Common myeloid progenitor, CD34-positive (primary cell): ENCODE results near the gene SLC35B4.

Source experiments
- CTCF ChIA-PET: fragments of 350-600 bp; sonication (Branson Sonifier 250); formaldehyde crosslinking; loops from one replicate; lab custom pipeline; 2021; ENCODE audit warnings: antibody characterized with exemption; lab: Charles Lee
- POLR2A ChIA-PET: fragments of 350-600 bp; sonication (Branson Sonifier 250); formaldehyde crosslinking; loops from one replicate; lab custom pipeline; 2021; ENCODE audit warnings: antibody characterized with exemption; lab: Charles Lee
- DNase-seq, 3 donors: peaks; one replicate each; pipeline versions ENCODE4 v3.0.0 to v3.0.0-alpha.2; 2013
- H3K27ac ChIP-seq, 2 experiments: 1 replicate in 1 of 2; 2 replicates in 1 of 2; pipeline ENCODE4 v1.7.0; 2013; ENCODE audit warnings: inconsistent platforms in 2 of 2, low read length in 2 of 2, mild to moderate bottlenecking in 2 of 2, low read depth in 1 of 2, moderate library complexity in 1 of 2; ENCODE audit not compliant: severe bottlenecking in 2 of 2, insufficient read depth in 1 of 2, poor library complexity in 1 of 2
- H3K27me3 ChIP-seq, 5 experiments: replicated peaks in 2 of 5; 1 replicate in 3 of 5; 2 replicates in 2 of 5; pipeline versions ENCODE4 v1.6.1 to v1.7.0; 2013; ENCODE audit warnings: low read length in 4 of 5, mild to moderate bottlenecking in 2 of 5, moderate library complexity in 2 of 5, inconsistent platforms in 1 of 5; ENCODE audit not compliant: insufficient read depth in 5 of 5, control insufficient read depth in 4 of 5
- H3K36me3 ChIP-seq, 4 experiments: 1 replicate in 2 of 4; 2 replicates in 2 of 4; pipeline versions ENCODE4 v1.6.1 to v1.7.0; 2013; ENCODE audit warnings: low read length in 3 of 4, control low read depth in 1 of 4, mild to moderate bottlenecking in 1 of 4; ENCODE audit not compliant: control insufficient read depth in 4 of 4, insufficient read depth in 4 of 4
- H3K4me1 ChIP-seq, 4 experiments: 1 replicate in 3 of 4; 2 replicates in 1 of 4; pipeline versions ENCODE4 v1.6.1 to v1.7.1; 2013; ENCODE audit warnings: low read length in 3 of 4, mild to moderate bottlenecking in 3 of 4, control low read depth in 1 of 4, inconsistent platforms in 1 of 4, moderate library complexity in 1 of 4; ENCODE audit not compliant: control insufficient read depth in 4 of 4, insufficient read depth in 4 of 4; ENCODE audit errors: control extremely low read depth in 1 of 4
- H3K4me3 ChIP-seq, 7 experiments: 1 replicate in 4 of 7; 2 replicates in 3 of 7; pipeline versions ENCODE4 v1.5.1 to v1.7.0; 2013; ENCODE audit warnings: mild to moderate bottlenecking in 7 of 7, low read length in 6 of 7, moderate library complexity in 6 of 7, inconsistent platforms in 2 of 7, low read depth in 2 of 7, control low read depth in 1 of 7; ENCODE audit not compliant: insufficient read depth in 4 of 7, control insufficient read depth in 1 of 7; ENCODE audit errors: extremely low read depth in 1 of 7
- H3K9me3 ChIP-seq, 5 experiments: 1 replicate in 4 of 5; 2 replicates in 1 of 5; pipeline versions ENCODE4 v1.6.1 to v1.7.1; 2013; ENCODE audit warnings: low read length in 4 of 5, mild to moderate bottlenecking in 2 of 5, inconsistent platforms in 1 of 5, low read depth in 1 of 5, moderate library complexity in 1 of 5; ENCODE audit not compliant: control insufficient read depth in 4 of 5, insufficient read depth in 2 of 5; ENCODE audit errors: control extremely low read depth in 1 of 5
- WGBS: methylation state at CpG from one replicate; pipeline ENCODE4 v1.1.5; 2013; ENCODE audit not compliant: insufficient coverage; 5-methylcytosine and 5-hydroxymethylcytosine counted together

Gene SLC35B4

DNA sequence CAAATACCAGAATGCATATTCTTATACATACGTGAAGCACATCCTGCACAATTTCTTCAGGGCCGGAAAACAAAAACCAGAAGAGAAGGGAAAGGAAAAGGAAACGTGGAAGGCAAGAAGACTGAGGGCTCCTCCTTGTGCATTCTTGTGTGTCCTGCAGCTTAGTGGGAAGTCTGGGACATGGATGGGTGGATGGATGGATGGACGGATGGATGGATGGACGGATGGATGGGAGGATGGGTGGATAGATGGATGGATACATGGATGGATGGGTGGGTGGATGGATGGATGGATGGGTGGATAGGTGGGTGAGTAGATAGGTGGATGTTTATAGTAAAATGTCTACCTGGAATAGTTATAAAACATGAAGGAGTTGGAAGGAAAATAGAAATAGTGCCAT lies 30.8 kb upstream of the SLC35B4 start:
- Histone ChIP-seq H3K4me1 (peaks cover 0 to 2% (median 0%) of the 10 kb centered on the region in 4 experiments), H3K27me3 (peaks cover 0 to 4% (median 0%) of the 10 kb centered on the region in 5 experiments), H3K9me3 (no peaks in the 10 kb centered on the region), H3K27ac (no peak overlapping the region), H3K4me3 (no peak overlapping the region), H3K36me3 (no peaks in the 10 kb centered on the region)
- WGBS, result 98% methylated on average over 4 of the region's 5 CpGs
- no peak for DNase-seq
- ChIA-PET CTCF (no interaction called here), POLR2A (no interaction called here)

DNA sequence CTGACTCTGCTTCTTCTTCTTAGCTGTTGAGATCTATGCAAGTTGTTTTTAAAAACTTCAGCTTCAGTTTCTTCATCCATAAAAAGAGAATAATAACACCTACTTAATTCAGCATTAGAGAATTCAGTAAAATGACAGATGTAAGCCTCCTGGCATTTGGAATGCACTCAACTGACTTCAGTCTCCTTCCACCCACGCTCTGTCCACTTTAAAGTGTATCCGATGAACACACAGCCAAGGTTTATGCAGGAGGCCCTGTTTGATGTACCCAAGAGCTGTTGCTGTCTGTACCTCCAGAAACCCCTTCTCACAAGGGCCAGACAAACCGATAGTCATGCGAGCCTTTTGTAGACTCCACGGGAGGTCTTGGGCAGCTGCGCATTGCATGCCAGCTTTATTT lies 27.1 kb upstream of the SLC35B4 start:
- no peak for DNase-seq
- H3K27ac ChIP-seq, result no peak overlapping the region
- POLR2A ChIA-PET, result no interaction called here
- 86% methylated on average over 1 of the region's 6 CpGs for WGBS
- H3K4me3 ChIP-seq, result no peak overlapping the region
- no peaks in the 10 kb centered on the region for H3K36me3 ChIP-seq
- H3K9me3 ChIP-seq, result no peaks in the 10 kb centered on the region
- CTCF ChIA-PET, result no interaction called here
- H3K27me3 ChIP-seq, result peaks cover 0 to 4% (median 0%) of the 10 kb centered on the region in 5 experiments
- no peaks in the 10 kb centered on the region for H3K4me1 ChIP-seq

- no peak overlapping the region for H3K27ac ChIP-seq
- no peak overlapping the region for H3K4me3 ChIP-seq
- no peaks in the 10 kb centered on the region for H3K9me3 ChIP-seq
- peaks cover 0 to 4% (median 0%) of the 10 kb centered on the region in 5 experiments for H3K27me3 ChIP-seq
- H3K4me1 ChIP-seq, result no peaks in the 10 kb centered on the region
- ChIA-PET CTCF (no interaction called here), POLR2A (no interaction called here)
- H3K36me3 ChIP-seq, result no peaks in the 10 kb centered on the region
- DNase-seq, result no peak
Observed at GRCh38 chr7:134343136-134343535, 26.4 kb upstream of the SLC35B4 start.

- H3K9me3 ChIP-seq, result no peaks in the 10 kb centered on the region
- WGBS, result no CpG with 5 or more reads among the region's 4 CpGs
- H3K4me1 ChIP-seq, result no peaks in the 10 kb centered on the region
- no peak for DNase-seq
- H3K27me3 ChIP-seq, result peaks cover 0 to 8% (median 0%) of the 10 kb centered on the region in 5 experiments
- H3K36me3 ChIP-seq, result no peaks in the 10 kb centered on the region
- ChIA-PET POLR2A (no interaction called here), CTCF (no interaction called here)
- H3K27ac ChIP-seq, result no peak overlapping the region
- H3K4me3 ChIP-seq, result no peak overlapping the region
Observed at GRCh38 chr7:134339475-134339874, 22.7 kb upstream of the SLC35B4 start.

DNA sequence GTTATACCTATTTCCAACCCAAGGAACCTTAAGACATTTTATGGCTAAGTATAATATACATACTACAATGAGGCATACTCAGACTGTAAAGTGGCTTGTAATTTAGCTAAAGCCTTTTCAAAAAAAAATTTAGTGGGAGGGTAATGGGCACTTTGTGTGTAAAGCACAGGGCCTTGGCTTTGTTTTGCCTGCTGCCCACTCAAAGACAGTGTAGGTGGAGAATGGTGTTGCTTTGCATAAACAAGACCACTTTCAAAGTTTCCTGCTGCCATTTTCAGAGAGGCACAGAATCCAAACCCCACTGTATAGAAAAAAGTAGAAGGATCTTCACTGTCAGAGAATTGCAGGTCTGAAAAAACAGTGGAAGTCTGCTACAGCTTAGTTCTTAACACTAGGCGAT lies 21.2 kb upstream of the SLC35B4 start:
- Histone ChIP-seq H3K27ac (no peak overlapping the region), H3K27me3 (peaks cover 0 to 8% (median 0%) of the 10 kb centered on the region in 5 experiments), H3K36me3 (no peaks in the 10 kb centered on the region), H3K4me1 (no peaks in the 10 kb centered on the region), H3K9me3 (no peaks in the 10 kb centered on the region), H3K4me3 (no peak overlapping the region)
- CTCF ChIA-PET, result interaction anchor here (1.4 kb wide), 2 partner anchors 9 to 19 kb away, joined by 5 read pairs; no protein-coding TSS in a partner anchor
- POLR2A ChIA-PET, result no interaction called here
- WGBS, result 100% methylated on average over 1 of the region's 1 CpG
- no peak for DNase-seq

- no peaks in the 10 kb centered on the region for H3K36me3 ChIP-seq
- ChIA-PET POLR2A (no interaction called here), CTCF (no interaction called here)
- WGBS, result 88% methylated on average over 2 of the region's 4 CpGs
- peaks cover 0 to 7% (median 0%) of the 10 kb centered on the region in 5 experiments for H3K27me3 ChIP-seq
- no peaks in the 10 kb centered on the region for H3K9me3 ChIP-seq
- no peak for DNase-seq
- H3K4me1 ChIP-seq, result no peaks in the 10 kb centered on the region
- no peak overlapping the region for H3K4me3 ChIP-seq
- no peak overlapping the region for H3K27ac ChIP-seq
Observed at GRCh38 chr7:134334408-134334807, 17.7 kb upstream of the SLC35B4 start.

GRCh38 chr7:134333943-134334342 lies 17.2 kb upstream of the SLC35B4 start:
- Histone ChIP-seq H3K4me1 (no peaks in the 10 kb centered on the region), H3K4me3 (no peak overlapping the region), H3K36me3 (no peaks in the 10 kb centered on the region), H3K27ac (no peak overlapping the region), H3K9me3 (no peaks in the 10 kb centered on the region), H3K27me3 (peaks cover 0 to 7% (median 0%) of the 10 kb centered on the region in 5 experiments)
- ChIA-PET CTCF (no interaction called here), POLR2A (no interaction called here)
- WGBS, result 88% methylated on average over 13 of the region's 13 CpGs
- DNase-seq, result no peak
